Neuronal stem cell (in vitro differentiated cells): ENCODE measurements around the gene PITPNB.

Source experiments
- DNase-seq: peaks from one replicate; pipeline ENCODE4 v3.0.0-alpha.2; 2013; ENCODE audit warnings: low spot score
- H2AFZ ChIP-seq: one replicate; pipeline ENCODE4 v1.6.1; 2013; ENCODE audit warnings: mild to moderate bottlenecking, low read length, inconsistent platforms
- H2AK5ac ChIP-seq: 2 replicates; pipeline ENCODE4 v1.6.1; 2013; ENCODE audit warnings: low read depth, mild to moderate bottlenecking, inconsistent platforms, low read length, moderate library complexity, mixed read lengths
- H2BK120ac ChIP-seq: 2 replicates; pipeline ENCODE4 v1.6.1; 2013; ENCODE audit warnings: low read depth, mild to moderate bottlenecking, inconsistent platforms, low read length, moderate library complexity, mixed read lengths
- H2BK12ac ChIP-seq: one replicate; pipeline ENCODE4 v1.6.1; 2013; ENCODE audit warnings: low read length, inconsistent platforms
- H2BK15ac ChIP-seq: 2 replicates; pipeline ENCODE4 v1.6.1; 2013; ENCODE audit warnings: mild to moderate bottlenecking, low read length, inconsistent platforms, mixed read lengths
- H2BK5ac ChIP-seq: one replicate; pipeline ENCODE4 v1.6.1; 2013; ENCODE audit warnings: inconsistent platforms, mild to moderate bottlenecking, low read length, moderate library complexity
- H3K14ac ChIP-seq: one replicate; pipeline ENCODE4 v1.6.1; 2013; ENCODE audit warnings: low read length, inconsistent platforms
- H3K18ac ChIP-seq: 2 replicates; pipeline ENCODE4 v1.6.1; 2013; ENCODE audit warnings: low read length, inconsistent platforms
- H3K23ac ChIP-seq: 2 replicates; pipeline ENCODE4 v1.6.1; 2013; ENCODE audit warnings: low read depth, mild to moderate bottlenecking, mixed read lengths, low read length, inconsistent platforms; ENCODE audit not compliant: poor library complexity
- H3K27ac ChIP-seq: replicated peaks from 3 replicates; pipeline ENCODE4 v1.5.1; 2013; ENCODE audit warnings: low read length, inconsistent platforms
- H3K27me3 ChIP-seq, 3 experiments: 2 replicates each; pipeline ENCODE4 v1.6.1; 2013; ENCODE audit warnings: low read length in 3 of 3, mild to moderate bottlenecking in 2 of 3, inconsistent platforms in 1 of 3, low read depth in 1 of 3, mixed read lengths in 1 of 3, moderate library complexity in 1 of 3; ENCODE audit not compliant: control insufficient read depth in 3 of 3, insufficient read depth in 3 of 3
- H3K36me3 ChIP-seq, 2 donors: replicated peaks in 1 of 2; 2 replicates each; pipeline ENCODE4 v1.6.1; 2013; ENCODE audit warnings: low read length in 2 of 2; ENCODE audit not compliant: control insufficient read depth in 2 of 2, insufficient read depth in 2 of 2
- H3K4ac ChIP-seq: 2 replicates; pipeline ENCODE4 v1.6.1; 2013; ENCODE audit warnings: inconsistent platforms, mild to moderate bottlenecking, low read length, moderate library complexity
- H3K4me1 ChIP-seq, 2 donors: 1 replicate in 1 of 2; 2 replicates in 1 of 2; pipeline ENCODE4 v1.6.1; 2013; ENCODE audit warnings: low read length in 2 of 2, low read depth in 1 of 2; ENCODE audit not compliant: control insufficient read depth in 2 of 2, insufficient read depth in 1 of 2
- H3K4me2 ChIP-seq: one replicate; pipeline ENCODE4 v1.6.1; 2013; ENCODE audit warnings: mild to moderate bottlenecking, low read length, inconsistent platforms; ENCODE audit not compliant: insufficient read depth, poor library complexity, severe bottlenecking
- H3K4me3 ChIP-seq, 2 donors: 2 replicates each; pipeline ENCODE4 v1.5.1; 2013; ENCODE audit warnings: low read length in 2 of 2, mild to moderate bottlenecking in 2 of 2, inconsistent platforms in 1 of 2, moderate library complexity in 1 of 2
- H3K79me1 ChIP-seq: one replicate; pipeline ENCODE4 v1.6.1; 2013; ENCODE audit warnings: low read depth, mild to moderate bottlenecking, inconsistent platforms, low read length, moderate library complexity
- H3K9ac ChIP-seq: one replicate; pipeline ENCODE4 v1.6.1; 2013; ENCODE audit warnings: mild to moderate bottlenecking, low read depth, low read length, inconsistent platforms; ENCODE audit not compliant: poor library complexity
- H3K9me3 ChIP-seq, 2 donors: replicated peaks in 1 of 2; 2 replicates each; pipeline versions ENCODE3 to v1.6.1; 2013; ENCODE audit warnings: low read length in 2 of 2, mild to moderate bottlenecking in 2 of 2, inconsistent platforms in 1 of 2, low read depth in 1 of 2, mixed read lengths in 1 of 2, moderate library complexity in 1 of 2; ENCODE audit not compliant: control insufficient read depth in 2 of 2, insufficient read depth in 1 of 2
- H4K8ac ChIP-seq: one replicate; pipeline ENCODE4 v1.6.1; 2013; ENCODE audit warnings: low read depth, mild to moderate bottlenecking, inconsistent platforms, low read length, moderate library complexity
- H4K91ac ChIP-seq: one replicate; pipeline ENCODE4 v1.6.1; 2013; ENCODE audit warnings: low read length, low read depth, mild to moderate bottlenecking, inconsistent platforms; ENCODE audit not compliant: poor library complexity
- WGBS, 2 donors: extraction: QIAGEN DNeasy Blood & Tissue Kit; methylation state at CpG; one replicate each; pipeline ENCODE4 v1.1.7; 2013; ENCODE audit warnings: missing lambda C conversion rate in 2 of 2, mixed read lengths in 1 of 2; ENCODE audit not compliant: insufficient read length in 2 of 2, insufficient replicate concordance in 1 of 2; ENCODE audit errors: extremely low coverage in 2 of 2; 5-methylcytosine and 5-hydroxymethylcytosine counted together

PITPNB gene

DNA sequence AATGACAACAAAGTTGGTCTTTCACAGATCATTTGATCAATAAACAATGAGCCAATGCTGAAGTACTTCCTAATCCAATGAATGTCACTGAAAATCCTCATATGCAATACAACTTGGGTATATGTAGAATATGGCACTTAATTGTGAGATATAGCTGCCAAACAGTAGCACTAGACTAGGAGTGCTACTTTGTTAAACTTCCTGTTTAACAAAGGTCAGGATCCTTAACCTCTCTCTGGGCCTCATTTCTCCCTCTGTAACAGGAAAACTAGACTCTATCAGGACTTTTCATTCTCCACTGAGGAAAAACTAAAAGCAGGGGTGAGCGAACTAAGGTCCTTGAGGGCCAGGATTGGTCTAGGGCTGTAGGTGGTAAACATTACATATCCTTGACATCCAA, 56.1 kb downstream of the PITPNB start:
- Histone ChIP-seq H2BK120ac (no peak overlapping the region), H3K79me1 (no peaks in the 10 kb centered on the region), H2BK12ac (no peak overlapping the region), H3K4me2 (no peak overlapping the region), H3K27ac (peak overlapping the region; percentile 46), H3K36me3 (peaks cover 6 to 68% of the 10 kb centered on the region in 2 donors), H3K4me3 (no peak overlapping the region), H2BK5ac (no peak overlapping the region), H3K9ac (no peak overlapping the region), H3K4ac (no peak overlapping the region), H2AFZ (no peak overlapping the region), H3K14ac (no peak overlapping the region), H2BK15ac (no peak overlapping the region), H3K23ac (no peak overlapping the region), H2AK5ac (no peak overlapping the region), H4K91ac (no peak overlapping the region), H3K4me1 (peaks cover 2 to 14% of the 10 kb centered on the region in 2 donors), H3K27me3 (no peaks in the 10 kb centered on the region), H4K8ac (no peak overlapping the region), H3K9me3 (no peaks in the 10 kb centered on the region), H3K18ac (no peak overlapping the region)
- DNase-seq: no peak
- WGBS, 2 donors: no CpG with 5 or more reads among the region's 1 CpG

DNA sequence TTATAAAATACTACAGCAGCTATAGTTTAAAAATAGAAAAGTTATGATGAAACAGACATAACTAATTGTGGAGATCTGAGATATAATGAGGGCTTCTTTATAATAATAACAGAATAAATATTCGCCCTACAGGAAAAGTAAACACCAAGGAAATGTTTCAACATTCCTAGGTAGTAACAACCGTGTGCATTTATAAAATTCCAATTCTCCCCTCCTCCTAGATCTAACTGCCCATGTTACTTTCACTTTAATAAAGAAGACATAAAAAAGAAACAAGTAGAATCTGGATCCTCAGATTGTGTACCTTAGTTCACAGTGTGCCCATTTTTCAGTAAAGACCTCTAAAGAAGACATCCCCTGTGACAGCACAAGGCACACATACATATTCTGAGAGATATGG, 59.7 kb downstream of the PITPNB start:
- Histone ChIP-seq H3K36me3 (peaks cover 17 to 81% of the 10 kb centered on the region in 2 donors), H4K8ac (no peak overlapping the region), H2BK15ac (no peak overlapping the region), H4K91ac (no peak overlapping the region), H2BK5ac (no peak overlapping the region), H3K4ac (no peak overlapping the region), H3K4me2 (no peak overlapping the region), H3K14ac (no peak overlapping the region), H2BK12ac (no peak overlapping the region), H3K79me1 (no peaks in the 10 kb centered on the region), H3K18ac (no peak overlapping the region), H3K27me3 (no peaks in the 10 kb centered on the region), H3K9ac (no peak overlapping the region), H3K4me3 (no peak overlapping the region), H2AK5ac (no peak overlapping the region), H2AFZ (no peak overlapping the region), H3K4me1 (peaks cover 5% of the 10 kb centered on the region in 2 donors), H3K27ac (no peak overlapping the region), H3K23ac (no peak overlapping the region), H3K9me3 (peaks cover 0 to 6% of the 10 kb centered on the region in 2 donors), H2BK120ac (no peak overlapping the region)
- WGBS, 2 donors: no CpG with 5 or more reads among the region's 2 CpGs
- DNase-seq: no peak

DNA sequence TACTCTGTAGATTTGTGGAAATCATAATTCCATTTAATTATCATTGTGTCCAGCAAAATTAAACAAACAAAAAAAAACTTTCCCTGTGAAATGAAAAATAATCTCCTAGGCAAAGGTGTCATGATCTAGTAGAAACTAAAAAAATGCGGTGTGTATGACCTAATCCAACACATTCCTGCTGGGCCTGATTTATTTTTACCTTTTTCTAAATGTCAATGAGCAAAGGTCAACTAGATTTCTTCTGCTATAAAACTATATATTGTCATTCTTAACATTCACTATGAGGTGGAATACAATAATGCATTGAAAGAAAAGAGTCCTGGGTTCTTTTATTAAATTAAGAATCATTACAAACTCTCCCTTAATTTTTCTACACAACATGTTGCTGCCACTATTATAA, 60.4 kb downstream of the PITPNB start:
- DNase-seq: no peak
- H3K27me3 ChIP-seq: no peaks in the 10 kb centered on the region
- no peak overlapping the region for H2AK5ac ChIP-seq
- no peak overlapping the region for H4K8ac ChIP-seq
- no peak overlapping the region for H2AFZ ChIP-seq
- H4K91ac ChIP-seq: no peak overlapping the region
- no peak overlapping the region for H3K4me3 ChIP-seq
- no peak overlapping the region for H2BK12ac ChIP-seq
- no peak overlapping the region for H3K9ac ChIP-seq
- no peak overlapping the region for H3K14ac ChIP-seq
- H3K4ac ChIP-seq: no peak overlapping the region
- H2BK120ac ChIP-seq: no peak overlapping the region
- H3K9me3 ChIP-seq: peaks cover 0 to 6% of the 10 kb centered on the region in 2 donors
- no peak overlapping the region for H3K27ac ChIP-seq
- H3K79me1 ChIP-seq: no peaks in the 10 kb centered on the region
- peaks cover 17 to 86% of the 10 kb centered on the region in 2 donors for H3K36me3 ChIP-seq
- peaks cover 5% of the 10 kb centered on the region in 2 donors for H3K4me1 ChIP-seq
- H3K23ac ChIP-seq: no peak overlapping the region
- no peak overlapping the region for H2BK5ac ChIP-seq
- no peak overlapping the region for H3K4me2 ChIP-seq
- H3K18ac ChIP-seq: no peak overlapping the region
- WGBS, 2 donors: no CpG with 5 or more reads among the region's 1 CpG
- H2BK15ac ChIP-seq: no peak overlapping the region

DNA sequence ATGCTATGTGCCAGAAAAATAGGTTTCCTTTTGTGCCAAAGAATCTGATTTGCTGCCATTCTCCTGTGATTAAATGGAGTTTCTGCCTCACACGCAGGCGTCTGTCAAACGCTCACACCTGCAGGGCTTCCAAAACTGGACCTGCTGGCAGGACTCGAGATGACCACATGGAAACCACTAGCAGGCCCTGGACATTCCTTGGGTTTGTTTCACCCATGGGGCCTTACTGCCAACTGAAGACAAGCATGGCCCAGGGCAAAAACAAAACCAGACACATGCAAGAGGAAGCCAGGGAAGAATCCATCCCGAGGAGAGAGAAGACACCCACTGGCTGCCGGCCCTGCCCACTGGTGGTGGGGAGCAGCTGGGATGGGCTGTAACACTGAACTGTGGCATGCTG, 61.6 kb downstream of the PITPNB start:
- H3K9me3 ChIP-seq: peaks cover 0 to 6% of the 10 kb centered on the region in 2 donors
- H3K36me3 ChIP-seq: peaks cover 19 to 97% of the 10 kb centered on the region in 2 donors
- no CpG with 5 or more reads among the region's 6 CpGs for WGBS, 2 donors
- no peak overlapping the region for H2AK5ac ChIP-seq
- H3K4me2 ChIP-seq: no peak overlapping the region
- no peak overlapping the region for H3K23ac ChIP-seq
- H3K18ac ChIP-seq: no peak overlapping the region
- H3K4me3 ChIP-seq: no peak overlapping the region
- DNase-seq: no peak
- H4K91ac ChIP-seq: no peak overlapping the region
- no peak overlapping the region for H3K9ac ChIP-seq
- no peak overlapping the region for H2BK12ac ChIP-seq
- no peak overlapping the region for H4K8ac ChIP-seq
- no peaks in the 10 kb centered on the region for H3K27me3 ChIP-seq
- H3K4ac ChIP-seq: no peak overlapping the region
- no peak overlapping the region for H2BK5ac ChIP-seq
- H2AFZ ChIP-seq: no peak overlapping the region
- no peak overlapping the region for H3K27ac ChIP-seq
- H2BK15ac ChIP-seq: no peak overlapping the region
- no peaks in the 10 kb centered on the region for H3K79me1 ChIP-seq
- H3K14ac ChIP-seq: no peak overlapping the region
- H2BK120ac ChIP-seq: no peak overlapping the region
- H3K4me1 ChIP-seq: peaks cover 2 to 4% of the 10 kb centered on the region in 2 donors
